Nucleus accumbens (tissue), 56 donors: ENCODE measurements around the gene ABCA1.

Experiments
- DNase-seq, 56 donors: peaks; one replicate each; lab custom pipeline; 2025; lab: John Stamatoyannopoulos, UW

ABCA1 gene

GRCh38 chr9:104808035-104808614, 119.8 kb downstream of the ABCA1 start:
- DNase-seq = peak in 36 of 56 donors; percentile 1 to 69 (median 20)

DNA sequence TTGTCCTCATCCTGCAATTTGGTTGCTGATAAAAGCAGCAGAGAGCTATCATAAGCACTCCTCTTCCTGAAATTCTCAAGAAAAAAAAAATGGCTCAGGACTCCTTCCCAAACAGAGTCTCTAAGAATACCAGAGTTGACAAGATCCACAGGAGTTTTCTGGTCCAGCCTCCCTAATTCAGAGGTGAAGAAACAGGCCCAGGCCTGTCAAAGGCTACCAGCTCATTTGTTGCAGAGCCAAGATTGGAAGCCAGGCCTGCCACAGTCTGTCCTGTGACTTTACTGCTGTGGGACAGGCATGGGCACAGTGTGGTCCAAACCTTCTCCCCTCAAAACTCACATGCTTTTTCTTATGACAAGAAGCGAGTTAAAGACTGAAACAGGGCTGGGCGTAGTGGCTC, 122.5 kb downstream of the ABCA1 start:
- no peak for DNase-seq

DNA sequence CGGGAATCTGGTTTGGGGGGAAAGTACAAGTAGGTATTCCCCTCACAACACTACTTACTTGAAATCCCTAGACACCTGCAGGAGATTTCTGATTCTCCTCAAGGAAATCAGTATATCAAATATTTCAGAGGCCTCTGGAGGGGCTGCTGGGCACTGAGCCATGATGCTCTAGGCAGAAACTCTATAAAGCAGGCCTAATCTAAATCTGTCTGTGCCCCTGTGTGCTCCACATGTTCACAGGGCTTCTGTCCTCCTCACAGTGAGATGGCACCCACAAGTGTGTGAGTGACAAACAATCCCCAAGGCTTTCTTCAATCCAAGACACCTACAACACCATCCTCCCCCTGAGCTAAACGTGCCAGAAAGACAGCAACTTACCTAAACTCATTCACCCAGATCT, 125.0 kb downstream of the ABCA1 start:
- DNase-seq = no peak

- no peak for DNase-seq
Measured at GRCh38 chr9:104802110-104802509, 125.8 kb downstream of the ABCA1 start.

- DNase-seq = no peak
Measured at GRCh38 chr9:104800068-104800785, 127.7 kb downstream of the ABCA1 start.

DNA sequence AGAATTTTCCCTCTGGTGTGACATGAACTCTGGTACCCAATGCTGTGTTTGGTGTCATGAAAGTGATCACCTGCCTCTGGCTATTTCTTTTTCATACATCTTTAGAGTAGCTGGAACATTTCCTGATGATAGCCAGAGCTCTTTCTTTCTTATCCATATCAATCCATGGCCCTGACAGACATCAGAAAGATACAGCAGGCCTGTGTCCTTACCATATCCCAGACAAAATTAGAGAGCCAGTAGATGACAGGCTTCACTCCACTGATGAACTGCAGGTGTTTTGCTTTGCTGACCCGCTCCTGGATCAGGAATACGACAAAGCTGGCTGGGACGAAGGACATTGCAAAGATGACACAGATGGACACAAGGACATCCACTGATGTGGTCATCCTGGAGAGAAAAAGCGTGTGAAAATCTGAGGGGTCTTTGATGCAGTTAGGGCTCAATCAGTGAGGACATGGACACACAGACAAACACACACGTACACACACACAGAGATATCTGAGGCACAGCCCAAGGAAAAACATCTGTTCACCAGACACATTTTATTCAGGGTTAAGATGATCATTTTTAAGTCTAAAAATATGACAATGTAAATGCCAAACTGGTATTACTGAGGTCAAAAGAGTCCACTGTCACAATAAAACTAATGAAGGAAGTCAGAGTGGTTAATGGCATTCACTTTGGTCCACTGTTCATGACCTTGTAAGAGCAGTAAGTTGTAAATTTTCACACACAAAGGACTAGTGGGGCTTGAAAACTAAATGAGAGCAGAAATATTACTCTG, 129.6 kb downstream of the ABCA1 start:
- no peak for DNase-seq

GRCh38 chr9:104795857-104796256, 132.1 kb downstream of the ABCA1 start:
- DNase-seq = no peak

DNA sequence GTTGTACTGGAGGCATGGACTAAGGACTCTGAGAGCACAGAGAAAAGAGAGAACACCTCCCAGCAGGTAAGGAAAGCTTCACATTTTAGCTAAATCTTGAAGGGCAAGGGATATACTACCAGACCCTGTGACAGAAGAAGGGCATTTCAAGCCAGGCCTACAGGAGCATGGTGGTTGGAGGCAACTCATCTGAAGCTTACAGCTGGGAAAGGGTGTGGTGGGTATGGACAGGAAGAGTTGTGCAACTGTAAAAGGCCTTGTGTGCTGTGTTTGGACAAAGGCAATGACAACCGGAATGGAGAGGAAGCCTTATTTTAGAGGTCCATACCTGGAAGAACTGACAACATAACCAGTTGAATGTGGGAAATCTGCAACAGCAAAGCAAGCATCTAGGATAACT, 132.9 kb downstream of the ABCA1 start:
- DNase-seq = no peak

- no peak for DNase-seq
Measured at GRCh38 chr9:104794070-104794469, 133.9 kb downstream of the ABCA1 start.

GRCh38 chr9:104788251-104788650, 139.7 kb downstream of the ABCA1 start:
- no peak for DNase-seq

DNA sequence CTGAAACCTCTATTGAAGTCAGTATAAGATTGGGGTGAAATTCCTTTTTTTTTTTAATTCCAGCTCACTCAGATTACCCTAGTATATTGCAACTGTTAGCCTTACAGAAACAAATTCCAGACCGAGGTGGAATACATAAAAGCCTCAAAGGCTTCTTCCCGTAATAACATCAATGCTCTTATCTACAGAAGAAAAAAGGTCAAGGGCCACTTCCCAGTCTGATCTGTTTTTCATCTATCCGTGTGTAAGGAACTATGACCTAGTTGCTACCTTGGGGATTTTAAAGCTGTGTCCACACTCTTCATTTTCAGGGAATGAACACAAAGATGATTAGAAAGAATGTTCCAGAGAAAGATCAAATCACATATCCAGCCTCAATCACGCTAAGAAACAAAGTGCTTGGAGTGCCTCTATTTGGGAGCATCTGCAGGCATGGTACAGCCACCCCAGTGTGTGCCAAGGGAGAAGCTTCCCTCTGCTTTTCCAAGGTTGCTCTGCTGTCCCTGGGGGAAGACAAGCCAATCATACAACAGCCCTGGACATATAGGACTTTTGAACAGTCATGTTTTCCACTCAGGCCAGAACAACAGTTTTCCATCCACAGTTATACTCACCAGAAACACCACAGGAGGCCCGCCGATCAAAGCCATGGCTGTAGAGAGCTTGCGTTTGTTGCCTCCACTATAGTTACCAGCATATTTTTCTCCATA, 140.5 kb downstream of the ABCA1 start:
- no peak for DNase-seq

- DNase-seq = no peak
Measured at GRCh38 chr9:104786293-104786692, 141.7 kb downstream of the ABCA1 start.

GRCh38 chr9:104784098-104784497, 143.9 kb downstream of the ABCA1 start:
- no peak for DNase-seq

- DNase-seq = no peak
Measured at GRCh38 chr9:104783588-104783987, 144.4 kb downstream of the ABCA1 start.

- no peak for DNase-seq
Measured at GRCh38 chr9:104780796-104781395, 147.1 kb downstream of the ABCA1 start.

- no peak for DNase-seq
Measured at GRCh38 chr9:104779946-104780535, 147.9 kb downstream of the ABCA1 start.

DNA sequence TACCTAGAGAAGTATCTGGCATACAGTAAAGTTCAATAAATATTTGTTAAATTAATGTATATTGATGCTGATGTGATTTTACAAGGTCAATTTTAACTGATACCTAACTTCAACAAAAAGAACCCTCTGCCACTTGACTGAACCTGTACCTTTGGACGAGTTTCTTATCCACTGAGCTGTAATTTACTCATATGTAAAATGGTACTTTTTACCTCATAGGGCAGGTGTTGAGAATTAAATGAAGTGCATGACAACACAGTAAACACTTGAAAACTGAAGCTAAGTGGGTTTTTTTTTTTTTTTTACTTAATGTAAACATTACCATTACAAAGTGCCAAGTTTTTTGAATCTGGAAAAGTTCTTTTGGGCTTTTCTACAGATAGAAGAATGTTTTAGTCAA, 148.6 kb downstream of the ABCA1 start:
- DNase-seq = no peak

DNA sequence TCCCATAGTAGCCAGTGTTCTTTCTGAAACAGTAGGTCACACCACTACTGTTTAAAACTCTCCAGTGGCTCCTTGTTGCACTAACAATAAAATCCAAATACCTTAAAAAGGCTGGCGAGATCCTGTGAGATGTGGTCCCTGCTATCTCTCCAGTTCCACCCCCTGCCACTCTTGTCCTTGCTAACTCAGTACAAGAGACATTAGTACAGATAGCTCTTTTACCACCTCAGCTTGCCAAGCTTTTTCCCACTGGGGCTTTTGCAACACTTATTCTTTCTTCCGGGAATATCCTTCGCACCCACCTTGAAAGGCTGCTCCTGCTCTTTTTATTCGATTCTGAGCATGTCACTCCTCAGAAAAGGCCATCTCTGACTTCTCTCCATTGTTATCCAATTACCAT, 149.2 kb downstream of the ABCA1 start:
- DNase-seq = no peak

GRCh38 chr9:104776797-104777196, 151.2 kb downstream of the ABCA1 start:
- no peak for DNase-seq

DNA sequence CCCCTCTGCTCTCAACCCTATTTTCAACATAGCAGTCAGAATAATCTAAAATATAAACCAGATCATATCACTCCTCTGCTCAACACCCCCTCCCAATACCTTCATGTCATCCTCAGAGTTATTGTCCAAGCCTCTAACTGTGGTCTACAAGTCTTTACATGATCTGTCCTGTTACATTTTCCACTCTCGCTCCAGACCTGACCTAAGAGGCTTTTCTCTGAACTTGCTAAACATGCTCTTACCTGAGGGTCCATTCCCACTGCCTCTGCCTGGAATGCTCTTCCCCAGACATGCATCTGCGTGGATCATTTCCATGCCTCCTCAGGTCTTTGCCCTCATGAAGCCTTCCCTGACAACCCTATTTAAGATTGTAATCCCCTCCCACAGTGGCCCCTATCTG, 152.0 kb downstream of the ABCA1 start:
- no peak for DNase-seq
